ENCODE measurements around the gene NME3.
"Not testable (repeated sequence)": the region's sequence is repeated elsewhere in the genome, so short reads cannot be mapped to it uniquely, and the experiment has no call there.

Gene NME3

GRCh38 chr16:1771188-1771863 lies at the start of gene NME3:
Gene NME3 (minus strand): TSS chr16:1771543. CDS start chr16:1771534, 9 bp downstream.
- FAIRE-seq, result no peak

GRCh38 chr16:1820946-1821290 lies 49.6 kb upstream of the NME3 start:
- FAIRE-seq, result no peak

- no peak for FAIRE-seq
Observed at GRCh38 chr16:1820096-1820945, 49.0 kb upstream of the NME3 start.

DNA sequence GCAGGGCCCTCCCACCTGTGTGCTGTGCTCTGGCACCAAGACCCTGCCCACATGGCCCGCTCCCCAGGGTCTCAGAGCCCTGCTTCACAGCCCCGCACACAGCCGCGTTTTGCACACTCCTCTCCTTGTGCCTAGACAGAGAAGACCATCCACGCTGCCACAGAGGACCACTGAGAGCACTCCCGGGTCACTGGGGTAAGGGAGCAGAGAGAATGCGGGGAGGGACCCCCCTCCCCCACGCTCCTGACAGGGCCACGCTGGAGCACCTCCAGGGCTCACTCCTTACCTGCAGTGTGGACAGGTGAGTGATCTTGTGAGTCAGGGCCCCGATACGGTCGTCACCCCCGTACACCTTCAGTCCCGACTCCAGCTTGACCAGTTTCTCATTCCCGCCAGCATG lies 48.3 kb upstream of the NME3 start:
- no peak for FAIRE-seq

- FAIRE-seq, result no peak
Observed at GRCh38 chr16:1818873-1819525, 47.7 kb upstream of the NME3 start.

DNA sequence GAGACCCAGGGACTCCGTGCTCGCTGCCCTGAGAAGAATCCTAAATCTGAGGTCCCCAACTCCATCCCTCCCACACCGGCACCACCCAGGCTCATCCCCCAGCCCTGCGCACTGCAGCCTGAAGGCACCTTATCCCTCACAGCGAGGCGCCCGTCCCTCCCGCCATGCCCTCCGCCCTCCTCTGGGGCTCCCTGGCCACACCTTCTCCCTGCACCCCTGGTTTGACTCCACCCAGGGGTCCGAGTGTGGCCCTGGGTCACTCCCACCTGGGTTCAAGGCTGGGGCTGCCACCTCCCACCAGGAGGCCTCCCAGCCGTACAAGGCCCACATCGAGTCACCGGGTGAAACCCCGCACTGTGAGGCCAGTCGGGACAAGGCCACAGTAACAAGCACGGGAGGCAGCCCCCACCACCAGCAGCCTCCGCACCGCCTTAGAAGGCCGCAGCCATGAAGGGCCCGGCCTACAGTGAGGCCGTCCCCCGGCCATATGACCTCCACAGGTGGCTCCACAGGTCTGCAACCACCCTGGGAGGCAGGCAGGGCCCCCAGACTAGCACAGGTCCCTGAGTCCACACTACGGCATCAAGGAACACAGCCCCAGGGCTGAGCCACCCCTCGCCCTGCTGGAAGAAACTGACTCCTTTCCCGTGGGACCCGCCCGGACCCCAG lies 47.0 kb upstream of the NME3 start:
- no peak for FAIRE-seq

DNA sequence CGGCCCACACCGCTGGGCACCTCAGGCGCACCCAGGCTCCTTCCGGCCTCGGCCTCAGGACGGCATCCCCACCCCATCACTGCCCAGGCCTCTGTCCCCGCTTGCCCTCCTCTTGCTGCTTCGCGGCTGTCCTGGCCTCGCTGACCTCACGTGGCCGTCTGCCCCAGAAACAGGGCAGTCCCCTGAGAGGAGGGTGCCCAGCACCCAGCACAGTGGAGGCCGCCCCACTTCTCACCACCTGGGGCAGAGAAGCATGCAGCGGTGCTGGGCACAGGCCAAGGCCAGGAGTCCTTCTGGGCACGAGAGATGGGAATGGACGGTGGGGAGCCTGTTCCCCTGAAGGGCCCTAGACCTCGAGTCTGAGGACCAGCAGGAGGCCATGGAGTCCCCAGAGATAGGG lies 46.4 kb upstream of the NME3 start:
- no peak for FAIRE-seq

DNA sequence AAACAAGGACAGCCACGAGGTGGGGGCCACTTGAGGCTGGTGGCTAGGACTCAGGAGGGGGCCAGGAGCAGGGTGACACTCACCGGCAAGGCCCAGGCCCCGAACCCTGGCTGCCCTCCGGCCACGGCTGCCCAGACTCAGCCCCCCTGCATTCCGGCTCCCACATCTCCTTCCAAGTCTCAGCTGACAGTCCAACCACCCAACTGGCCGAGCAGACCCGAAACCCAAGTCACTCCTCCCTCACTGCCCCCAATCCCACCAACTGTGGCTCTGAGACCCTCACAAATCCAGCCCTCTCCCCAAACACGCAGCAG lies 45.9 kb upstream of the NME3 start:
- FAIRE-seq, result no peak

DNA sequence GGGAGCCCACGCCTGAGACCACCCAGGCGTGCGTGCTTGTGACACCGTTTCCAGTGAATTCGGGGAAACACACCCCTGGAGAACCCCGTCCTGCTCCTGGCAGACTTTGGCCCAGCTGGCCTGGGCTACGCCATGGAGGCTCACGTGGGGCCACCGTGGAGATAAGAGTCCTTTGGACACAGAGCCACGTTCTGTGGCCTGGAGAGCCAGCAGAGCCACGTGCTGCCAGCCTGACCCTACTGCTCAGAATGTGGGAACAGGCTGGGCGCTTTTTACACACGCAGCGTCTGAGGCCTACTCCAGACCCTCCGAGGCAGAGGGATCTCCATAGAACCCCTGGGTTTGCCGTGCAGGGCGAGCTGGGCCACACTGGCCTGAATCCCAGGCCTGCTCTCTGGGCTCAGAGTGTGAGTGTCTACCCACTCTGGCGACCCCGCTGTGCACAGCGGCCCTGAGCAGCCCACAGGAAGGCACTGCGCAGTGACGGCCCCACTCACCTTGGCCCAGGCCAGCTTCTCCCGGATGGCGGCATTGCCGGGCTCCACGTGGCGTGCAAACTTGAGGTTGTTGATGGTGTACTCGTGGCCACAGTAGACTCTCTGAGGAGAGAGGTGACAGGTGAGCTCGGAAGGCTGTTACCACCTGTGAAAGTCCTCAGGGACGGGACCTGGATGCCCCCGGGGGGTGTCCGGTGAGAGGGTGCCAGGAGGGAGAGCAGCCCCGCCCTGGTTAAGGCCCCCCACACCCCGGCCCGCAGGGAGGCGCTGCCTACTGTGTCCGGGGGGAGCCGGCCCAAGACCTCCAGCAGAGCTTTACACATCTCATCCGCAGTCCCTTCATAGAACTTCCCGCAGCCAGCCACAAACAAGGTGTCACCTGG lies 45.3 kb upstream of the NME3 start:
- no peak for FAIRE-seq

DNA sequence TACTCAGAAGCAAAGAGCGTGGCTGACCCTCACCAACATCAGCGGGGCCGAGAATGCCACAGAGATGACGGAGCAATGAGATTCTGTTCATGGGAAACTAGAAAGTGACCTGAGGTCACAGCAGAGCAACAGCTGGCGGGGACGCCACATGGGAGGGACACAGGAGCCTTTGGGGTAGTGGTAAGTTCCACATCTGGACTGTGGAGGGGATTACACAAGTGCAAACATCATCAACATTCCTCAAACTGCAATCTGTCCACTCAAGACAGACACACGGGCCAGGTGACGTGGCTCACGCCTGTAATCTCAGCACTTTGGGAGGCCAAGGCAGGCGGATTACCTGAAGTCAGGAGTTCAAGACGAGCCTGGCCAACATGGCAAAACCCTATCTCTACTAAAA lies 44.1 kb upstream of the NME3 start:
- no peak for FAIRE-seq

DNA sequence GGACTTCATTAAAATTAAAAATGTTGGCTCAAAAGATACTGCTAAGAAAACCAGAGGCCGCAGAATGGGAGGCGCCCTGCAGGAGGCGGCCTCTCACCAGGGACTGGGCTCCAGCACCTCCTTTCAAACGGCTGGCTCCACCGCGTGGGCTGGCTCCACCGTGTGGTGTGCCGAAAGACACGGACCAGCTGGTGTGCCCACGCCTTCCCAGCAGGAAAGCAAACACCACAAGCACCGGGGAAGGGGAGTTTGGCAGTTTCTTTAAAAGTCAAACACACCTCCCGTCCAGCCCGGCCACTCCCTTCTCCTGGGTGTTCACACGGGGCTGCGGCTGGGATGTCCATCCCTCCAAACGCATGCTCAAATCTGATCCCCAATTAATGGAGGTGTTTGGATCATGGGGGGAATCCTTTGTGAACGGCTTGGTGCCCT lies 41.4 kb upstream of the NME3 start:
- no peak for FAIRE-seq

DNA sequence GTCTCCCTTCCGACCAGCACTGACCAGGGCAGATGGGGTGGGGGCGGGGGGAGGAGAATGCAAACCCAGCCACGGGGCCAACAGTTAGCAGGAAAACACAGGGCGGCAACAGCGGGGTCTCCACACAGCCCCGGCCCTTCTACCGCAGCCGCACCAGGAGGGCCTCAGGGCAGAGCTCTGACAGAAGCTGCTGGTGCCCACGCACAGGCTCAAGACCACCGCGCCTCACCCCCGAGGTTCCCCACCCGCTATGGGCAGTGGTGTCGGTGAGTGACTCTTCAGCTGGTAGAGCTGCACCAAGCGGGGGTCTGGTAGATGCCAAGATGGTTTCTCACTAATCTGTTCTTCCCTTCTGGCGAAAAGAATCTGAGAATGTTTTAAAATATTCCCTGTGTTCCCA lies 39.2 kb upstream of the NME3 start:
- no peak for FAIRE-seq

DNA sequence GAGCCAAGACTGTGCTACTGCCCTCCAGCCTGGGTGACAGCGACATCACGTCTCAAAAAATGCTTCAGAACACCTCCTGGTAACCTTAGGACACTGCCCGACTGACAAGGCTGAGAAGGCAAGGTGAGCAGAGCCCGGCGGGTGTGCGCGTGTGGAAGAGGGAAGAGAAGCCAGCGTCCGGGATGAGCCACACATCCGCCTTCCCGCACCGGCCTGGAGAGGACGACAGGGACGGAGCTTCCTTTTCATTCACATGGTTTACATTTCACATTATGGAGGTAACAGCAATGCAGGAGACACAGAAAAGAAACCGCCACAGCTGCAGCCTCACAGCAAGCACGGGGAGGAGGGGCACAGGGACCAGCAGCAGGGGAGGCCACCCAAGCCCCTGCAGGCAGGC lies 38.8 kb upstream of the NME3 start:
- FAIRE-seq, result no peak

DNA sequence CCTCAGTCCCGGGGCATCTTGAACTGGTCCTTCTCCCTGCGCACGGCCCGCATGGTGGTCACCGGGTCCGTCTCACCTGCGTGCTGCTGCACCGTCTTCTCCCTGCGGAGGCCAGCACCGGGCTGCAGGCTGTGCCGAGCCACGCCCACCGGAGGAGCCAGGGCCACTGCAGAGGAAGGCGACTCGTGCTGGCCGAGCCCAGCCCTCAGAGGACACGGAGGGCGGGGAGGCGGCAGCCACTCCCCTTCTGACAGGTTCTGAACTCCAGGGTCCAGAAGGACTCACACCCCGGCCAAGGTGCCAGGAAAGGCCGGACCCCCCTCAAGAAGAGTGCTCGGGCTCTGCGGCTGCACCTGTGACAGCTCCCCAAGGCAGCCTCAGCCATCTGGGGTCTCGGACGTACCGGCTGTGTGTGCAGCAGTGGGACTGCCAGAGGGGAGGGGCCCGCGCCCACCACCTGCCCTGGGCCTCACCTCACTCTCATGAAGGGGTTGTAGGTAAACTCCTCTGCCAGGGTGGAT lies 38.0 kb upstream of the NME3 start:
- no peak for FAIRE-seq

DNA sequence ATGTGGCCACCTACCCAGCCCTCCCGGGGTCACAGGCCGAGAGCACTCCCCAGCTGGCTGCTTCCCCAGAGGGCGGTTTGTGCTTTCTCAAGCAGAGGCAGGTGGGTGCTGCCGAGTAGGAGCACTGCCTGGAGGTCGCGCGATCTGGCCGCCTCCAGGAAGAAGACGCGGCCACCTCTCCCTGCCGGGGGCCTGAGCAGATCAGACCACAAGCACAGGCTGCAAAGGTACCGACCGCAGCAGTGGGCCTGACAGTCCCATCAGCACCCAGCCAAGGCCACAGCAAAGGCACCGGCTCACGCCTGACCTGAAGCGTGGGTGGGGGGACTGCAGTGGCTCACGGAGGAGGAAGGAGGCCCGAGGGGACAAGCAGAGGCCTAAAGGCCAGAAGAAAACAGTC lies 37.3 kb upstream of the NME3 start:
- FAIRE-seq, result no peak

- no peak for FAIRE-seq
Observed at GRCh38 chr16:1807626-1808025, 36.3 kb upstream of the NME3 start.

DNA sequence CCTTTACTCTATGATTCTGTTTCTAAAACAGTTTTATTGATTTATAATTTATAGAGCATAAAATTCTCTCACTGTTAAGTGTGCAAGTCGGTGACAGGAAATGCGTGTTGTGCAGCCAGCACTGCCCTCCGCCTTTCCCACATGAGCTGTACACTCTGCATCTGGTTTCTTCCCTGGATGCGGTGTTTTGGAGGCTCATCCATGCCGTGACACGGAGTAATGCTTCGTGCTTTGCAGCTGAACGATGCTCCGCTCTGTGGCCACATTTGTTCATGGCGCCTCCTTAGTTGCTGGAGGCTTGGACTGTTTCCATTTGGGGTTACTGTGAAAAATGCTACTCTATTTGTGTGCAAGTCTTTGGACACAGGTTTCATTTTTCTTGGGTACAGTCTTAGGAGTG lies 29.4 kb upstream of the NME3 start:
- FAIRE-seq, result no peak

GRCh38 chr16:1799263-1799662 lies 27.9 kb upstream of the NME3 start:
- FAIRE-seq, result not testable (repeated sequence)

GRCh38 chr16:1794908-1795666 lies 23.7 kb upstream of the NME3 start:
- FAIRE-seq, result no peak

- FAIRE-seq, result no peak
Observed at GRCh38 chr16:1794221-1794871, 23.0 kb upstream of the NME3 start.

Data from TTC549 (cell line).